HG03460 (cell line): ENCODE results near the gene FLAD1.

Source experiments
- ATAC-seq: cut with Tn5 transposase; IDR thresholded peaks from one replicate; pipeline ENCODE4 v1.9.1; 2021; ENCODE audit not compliant: unreplicated experiment

FLAD1 gene

GRCh38 chr1:155014709-155015508 is 31.8 kb downstream of the FLAD1 start:
- ATAC-seq: no peak

- no peak for ATAC-seq
These were observed 32.5 kb downstream of the FLAD1 start for GRCh38 chr1:155015527-155016230.

- ATAC-seq: no peak
These were observed 33.2 kb downstream of the FLAD1 start for GRCh38 chr1:155016231-155016831.

GRCh38 chr1:155017041-155017945 is 34.1 kb downstream of the FLAD1 start:
- peak; percentile 74 for ATAC-seq

GRCh38 chr1:155017946-155018316 is 34.8 kb downstream of the FLAD1 start:
- no peak for ATAC-seq

- ATAC-seq: no peak
These were observed 35.6 kb downstream of the FLAD1 start for GRCh38 chr1:155018617-155019348.

GRCh38 chr1:155019377-155020245 is 36.5 kb downstream of the FLAD1 start:
- ATAC-seq: no peak

GRCh38 chr1:155022136-155022926 is 39.2 kb downstream of the FLAD1 start:
- ATAC-seq: no peak

GRCh38 chr1:155022927-155023236 is 39.7 kb downstream of the FLAD1 start:
- ATAC-seq: no peak

GRCh38 chr1:155023627-155024026 is 40.5 kb downstream of the FLAD1 start:
- ATAC-seq: no peak

- no peak for ATAC-seq
These were observed 41.2 kb downstream of the FLAD1 start for GRCh38 chr1:155024315-155024714.

- ATAC-seq: no peak
These were observed 43.0 kb downstream of the FLAD1 start for GRCh38 chr1:155026154-155026553.

GRCh38 chr1:155026588-155026987 is 43.4 kb downstream of the FLAD1 start:
- no peak for ATAC-seq

- ATAC-seq: no peak
These were observed 46.5 kb downstream of the FLAD1 start for GRCh38 chr1:155029513-155030242.

GRCh38 chr1:155030243-155030795 is 47.2 kb downstream of the FLAD1 start:
- no peak for ATAC-seq

GRCh38 chr1:155030899-155031298 is 47.8 kb downstream of the FLAD1 start:
- no peak for ATAC-seq

GRCh38 chr1:155032886-155033285 is 49.7 kb downstream of the FLAD1 start:
- ATAC-seq: no peak

- no peak for ATAC-seq
These were observed 50.4 kb downstream of the FLAD1 start, which contains the start of the genes DCST1 and DCST2 for GRCh38 chr1:155033524-155033923. Gene DCST1 (plus strand): TSS chr1:155033824. CDS start chr1:155034037, 213 bp downstream. Gene DCST2 (minus strand): TSS chr1:155033781. CDS start chr1:155033701, 80 bp downstream.
